Measurements from ENCODE around the gene ITPR1. TPM values are rescaled to one million over a fixed set of nuclear protein-coding genes. Genes with fewer than 3 reads are reported as not detected.
A peak's percentile ranks its signal among the peaks of the same experiment; 100 is the strongest.

ITPR1 gene
- polyA plus RNA-seq, 12 donors: 15.3 to 29.1 (median 21.2) TPM; not detected in 1

- no peak for DNase-seq
Observed at GRCh38 chr3:4849136-4849535, 356.0 kb downstream of the ITPR1 start.

GRCh38 chr3:4849739-4850138 lies 356.6 kb downstream of the ITPR1 start:
- DNase-seq: no peak

- DNase-seq: no peak
Observed at GRCh38 chr3:4850211-4850927, 357.2 kb downstream of the ITPR1 start.

- no peak for DNase-seq
Observed at GRCh38 chr3:4850928-4851265, 357.7 kb downstream of the ITPR1 start.

GRCh38 chr3:4852780-4853748 lies 359.9 kb downstream of the ITPR1 start:
- DNase-seq: no peak

- no peak for DNase-seq
Observed at GRCh38 chr3:4853749-4854140, 360.6 kb downstream of the ITPR1 start.

- DNase-seq: no peak
Observed at GRCh38 chr3:4855676-4856075, 362.5 kb downstream of the ITPR1 start.

GRCh38 chr3:4856136-4856535 lies 363.0 kb downstream of the ITPR1 start:
- DNase-seq: no peak

- no peak for DNase-seq
Observed at GRCh38 chr3:4856564-4856963, 363.4 kb downstream of the ITPR1 start.

GRCh38 chr3:4856986-4857385 lies 363.8 kb downstream of the ITPR1 start:
- no peak for DNase-seq

GRCh38 chr3:4859788-4860187 lies 366.6 kb downstream of the ITPR1 start:
- DNase-seq: no peak

GRCh38 chr3:4862973-4863372 lies 369.8 kb downstream of the ITPR1 start:
- DNase-seq: no peak

GRCh38 chr3:4864503-4864902 lies 371.4 kb downstream of the ITPR1 start:
- no peak for DNase-seq

- DNase-seq: no peak
Observed at GRCh38 chr3:4865714-4866113, 372.6 kb downstream of the ITPR1 start.

- DNase-seq: peak; percentile 27
Observed at GRCh38 chr3:4866866-4867265, 373.7 kb downstream of the ITPR1 start.

GRCh38 chr3:4877173-4877787 lies 384.1 kb downstream of the ITPR1 start:
- no peak for DNase-seq

- DNase-seq: no peak
Observed at GRCh38 chr3:4880850-4881249, 387.7 kb downstream of the ITPR1 start.

GRCh38 chr3:4882548-4882947 lies 389.4 kb downstream of the ITPR1 start:
- DNase-seq: no peak

GRCh38 chr3:4883011-4883410 lies 389.9 kb downstream of the ITPR1 start:
- DNase-seq: no peak

GRCh38 chr3:4884888-4885287 lies 391.7 kb downstream of the ITPR1 start:
- DNase-seq: no peak

- DNase-seq: no peak
Observed at GRCh38 chr3:4885316-4885715, 392.2 kb downstream of the ITPR1 start.

GRCh38 chr3:4886448-4886847 lies 393.3 kb downstream of the ITPR1 start:
- no peak for DNase-seq

- DNase-seq: no peak
Observed at GRCh38 chr3:4887177-4887576, 394.0 kb downstream of the ITPR1 start.
